GM13977 (cell line): Measurements from ENCODE around the gene UQCC2.

Experiments used
- DNase-seq: peaks from one replicate; pipeline ENCODE4 v3.0.0; 2012; ENCODE audit warnings: low spot score
- in situ Hi-C: fragments of 300-500 bp; cut with MboI; formaldehyde crosslinking; loops from one replicate; pipeline ENCODE4 v1.12.0; 2022; ENCODE audit warnings: low sequenced_read_pairs, low pct_unique_long_range_greater_than_20kb, mixed read lengths, inconsistent platforms; ENCODE audit not compliant: unreplicated experiment
- TF ChIP-seq, protein P1 (sequence below): IDR thresholded peaks from 2 replicates; pipeline ENCODE4 v1.5.1; 2012; ENCODE audit warnings: mild to moderate bottlenecking, control low read depth; ENCODE audit not compliant: insufficient read depth; ENCODE audit errors: extremely low read depth, missing control alignments

Gene UQCC2

DNA sequence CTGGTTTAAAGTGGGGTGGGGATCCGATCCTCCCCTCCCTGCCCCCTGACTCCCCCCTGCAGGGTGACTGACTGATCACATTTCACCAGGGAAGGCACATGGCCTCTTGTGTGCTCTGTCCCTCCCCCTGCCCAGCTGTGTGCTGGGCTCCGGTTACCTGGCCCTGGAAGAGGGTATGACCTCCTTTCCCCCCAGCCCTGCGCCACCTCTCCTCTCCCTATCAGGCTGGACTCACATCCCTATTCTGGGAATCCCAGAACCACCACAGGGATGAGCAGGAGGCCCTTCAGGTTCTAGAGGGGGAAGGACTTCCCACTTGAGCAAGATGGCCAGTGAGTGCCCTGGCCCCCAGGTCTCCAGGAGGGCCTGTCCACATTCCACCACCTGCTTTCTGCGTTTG, 37.3 kb upstream of the UQCC2 start:
- no peak for DNase-seq
- in situ Hi-C loops, result no loop called here
- TF ChIP-seq, protein P1, sequence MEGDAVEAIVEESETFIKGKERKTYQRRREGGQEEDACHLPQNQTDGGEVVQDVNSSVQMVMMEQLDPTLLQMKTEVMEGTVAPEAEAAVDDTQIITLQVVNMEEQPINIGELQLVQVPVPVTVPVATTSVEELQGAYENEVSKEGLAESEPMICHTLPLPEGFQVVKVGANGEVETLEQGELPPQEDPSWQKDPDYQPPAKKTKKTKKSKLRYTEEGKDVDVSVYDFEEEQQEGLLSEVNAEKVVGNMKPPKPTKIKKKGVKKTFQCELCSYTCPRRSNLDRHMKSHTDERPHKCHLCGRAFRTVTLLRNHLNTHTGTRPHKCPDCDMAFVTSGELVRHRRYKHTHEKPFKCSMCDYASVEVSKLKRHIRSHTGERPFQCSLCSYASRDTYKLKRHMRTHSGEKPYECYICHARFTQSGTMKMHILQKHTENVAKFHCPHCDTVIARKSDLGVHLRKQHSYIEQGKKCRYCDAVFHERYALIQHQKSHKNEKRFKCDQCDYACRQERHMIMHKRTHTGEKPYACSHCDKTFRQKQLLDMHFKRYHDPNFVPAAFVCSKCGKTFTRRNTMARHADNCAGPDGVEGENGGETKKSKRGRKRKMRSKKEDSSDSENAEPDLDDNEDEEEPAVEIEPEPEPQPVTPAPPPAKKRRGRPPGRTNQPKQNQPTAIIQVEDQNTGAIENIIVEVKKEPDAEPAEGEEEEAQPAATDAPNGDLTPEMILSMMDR, result no peak

GRCh38 chr6:33747823-33748222, 36.3 kb upstream of the UQCC2 start:
- in situ Hi-C loops, result no loop called here
- TF ChIP-seq, protein P1, result no peak
- DNase-seq, result no peak

GRCh38 chr6:33746651-33747100, 35.2 kb upstream of the UQCC2 start, which contains the start of gene IP6K3:
TSS of gene IP6K3 (minus strand) at chr6:33746905. CDS start at chr6:33735476, 11,429 bp downstream.
- DNase-seq, result no peak
- in situ Hi-C loops, result no loop called here
- TF ChIP-seq, protein P1, result no peak

GRCh38 chr6:33746036-33746600, 34.6 kb upstream of the UQCC2 start:
- no peak for DNase-seq
- TF ChIP-seq, protein P1, result no peak
- in situ Hi-C loops, result no loop called here

DNA sequence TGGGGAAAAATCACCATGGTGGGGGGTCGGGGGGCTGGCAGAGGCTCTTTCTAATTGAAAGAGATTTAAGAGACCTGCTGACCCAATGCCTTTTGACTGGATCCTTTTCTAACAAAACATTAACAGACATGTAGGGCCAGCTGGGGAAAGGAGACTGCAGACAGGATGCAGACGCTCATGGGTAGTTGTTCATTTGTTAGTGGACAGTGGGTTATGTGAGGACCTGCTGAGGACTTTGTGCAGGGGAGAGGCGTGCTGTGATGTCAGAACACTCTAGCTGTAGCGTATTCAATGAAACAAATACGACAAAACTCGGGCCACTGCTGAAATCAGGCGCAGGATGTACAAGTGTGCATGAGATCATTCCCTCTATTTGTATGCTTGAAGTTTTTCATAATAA, 34.0 kb upstream of the UQCC2 start:
- in situ Hi-C loops, result no loop called here
- DNase-seq, result no peak
- TF ChIP-seq, protein P1, result no peak

- in situ Hi-C loops, result no loop called here
- TF ChIP-seq, protein P1, result no peak
These were observed 33.5 kb upstream of the UQCC2 start for GRCh38 chr6:33744895-33745546.

More at GRCh38 chr6:33744895-33745546, 33.5 kb upstream of the UQCC2 start:
- DNase-seq, result no peak
